ENCODE measurements around the gene SNX8. TPM values are rescaled to one million over a fixed set of nuclear protein-coding genes. Genes with fewer than 3 reads are reported as not detected.
A peak's percentile ranks its signal among the peaks of the same experiment; 100 is the strongest.

Gene SNX8
- total RNA-seq, 2 donors from 2014 or later: 28.9 to 34.5 TPM

DNA sequence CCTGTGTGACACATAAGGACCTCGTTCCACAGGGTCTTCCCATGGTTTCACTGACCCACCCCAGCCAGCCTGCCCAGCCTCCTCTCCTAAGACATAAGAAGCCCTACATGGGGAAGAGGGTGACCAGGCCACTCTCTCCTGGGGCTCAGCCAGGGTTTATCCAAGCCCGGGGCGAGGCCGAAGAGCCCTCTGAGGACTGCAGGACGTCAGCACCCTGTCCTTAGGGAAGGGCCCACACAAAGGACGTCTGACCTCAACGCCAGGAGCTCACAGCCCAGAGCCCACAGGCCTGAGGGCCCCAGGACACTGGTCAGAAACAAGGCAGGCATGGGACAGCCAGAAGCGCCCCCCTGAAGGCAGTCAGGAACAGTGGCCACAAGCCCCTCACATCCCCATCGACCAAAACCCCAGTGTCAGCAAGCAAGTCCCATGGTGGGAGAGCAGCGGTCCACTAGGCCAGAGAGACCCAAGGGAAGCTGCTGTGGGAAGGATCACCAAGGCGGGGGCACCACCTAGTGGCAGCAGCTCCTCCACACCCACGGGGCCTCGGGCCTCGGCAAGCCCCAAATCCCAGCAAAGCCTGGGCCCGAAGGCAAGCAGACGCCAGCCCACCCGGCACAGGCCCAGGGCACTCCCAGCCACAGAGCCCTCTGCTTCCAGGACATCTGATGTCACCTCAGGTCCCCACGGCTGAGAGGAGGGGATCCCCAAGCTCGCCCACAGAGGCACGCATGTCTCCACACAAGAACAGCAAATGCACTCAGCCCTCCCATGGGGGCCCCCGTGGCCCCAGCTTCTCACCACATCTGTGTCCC lies 104.9 kb downstream of the SNX8 start:
- Mint-ChIP-seq H3K9me3 (no peaks in the 10 kb centered on the region), H3K27me3 (no peaks in the 10 kb centered on the region), H3K27ac (no peak overlapping the region), H3K4me1 (ENCODE audit: low read depth in 2 of 2) (peaks cover 0 to 5% of the 10 kb centered on the region in 2 donors), H3K36me3 (peaks cover 16% of the 10 kb centered on the region), H3K4me3 (no peak overlapping the region)
- ATAC-seq: peak in 1 of 2 donors; percentile 66
- no peak for DNase-seq (ENCODE audit: low spot score)

DNA sequence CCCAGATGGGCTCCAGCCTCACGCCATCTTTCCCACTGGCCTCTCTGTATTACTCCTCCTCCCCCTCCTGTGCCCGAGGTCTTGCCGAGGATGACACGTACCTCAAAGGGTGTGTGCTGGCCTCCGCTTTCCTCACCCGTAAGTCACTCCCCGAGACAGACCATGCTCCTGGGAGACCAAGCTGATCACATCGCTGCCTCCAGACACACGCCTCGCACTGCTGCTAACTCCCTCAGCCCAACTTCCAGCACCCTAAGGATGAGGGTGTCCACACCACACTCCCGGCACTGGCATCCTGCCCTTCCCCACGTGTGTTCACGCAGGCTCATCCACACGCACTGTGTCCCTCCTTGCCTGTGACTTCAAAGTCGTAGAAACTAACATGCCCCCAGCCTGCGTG lies 105.5 kb downstream of the SNX8 start:
- Mint-ChIP-seq H3K36me3 (peaks cover 12% of the 10 kb centered on the region), H3K4me1 (ENCODE audit: low read depth in 2 of 2) (peaks cover 0 to 3% of the 10 kb centered on the region in 2 donors), H3K9me3 (no peaks in the 10 kb centered on the region), H3K27ac (no peak overlapping the region), H3K27me3 (no peaks in the 10 kb centered on the region), H3K4me3 (no peak overlapping the region)
- DNase-seq (ENCODE audit: low spot score) (no peak), ATAC-seq (no peak)

DNA sequence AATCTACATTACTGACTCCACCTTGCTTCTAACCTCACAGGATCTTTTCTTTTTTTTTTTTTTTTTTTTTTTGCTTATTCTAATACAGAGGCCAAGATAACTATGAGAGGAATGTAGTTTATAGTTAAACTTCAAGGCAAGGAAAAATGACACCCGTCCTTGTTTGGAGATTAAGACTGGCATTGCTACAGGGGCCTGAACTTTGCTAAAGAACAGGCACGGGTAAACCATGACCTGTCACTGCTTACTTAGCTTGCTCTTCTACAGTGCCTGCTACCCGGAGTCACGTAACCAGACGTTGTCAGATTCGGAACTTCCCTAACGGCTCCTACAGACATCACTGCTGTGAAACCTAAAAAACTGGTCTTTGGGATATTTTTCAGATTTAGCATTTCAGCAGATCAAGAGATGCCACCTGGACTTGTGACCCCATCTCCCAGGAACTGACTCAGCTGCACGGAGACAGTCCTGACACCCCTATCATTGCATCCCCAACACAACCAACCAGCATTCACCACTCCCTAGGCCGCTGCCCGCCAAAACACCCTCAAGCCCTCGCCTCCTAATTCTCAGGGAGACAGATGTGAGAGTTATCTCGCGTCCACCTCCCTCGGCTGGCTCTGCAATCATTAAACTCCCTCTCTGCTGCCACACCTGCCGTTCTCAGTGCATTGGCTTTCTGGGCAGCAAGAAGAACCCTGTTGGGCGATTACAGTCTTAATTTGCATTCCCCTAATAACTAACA lies 109.0 kb downstream of the SNX8 start:
- DNase-seq (ENCODE audit: low spot score): no peak
- Mint-ChIP-seq H3K4me1 (ENCODE audit: low read depth in 2 of 2) (peaks cover 0 to 3% of the 10 kb centered on the region in 2 donors), H3K27ac (no peak overlapping the region), H3K4me3 (no peak overlapping the region), H3K36me3 (peaks cover 5% of the 10 kb centered on the region), H3K9me3 (no peaks in the 10 kb centered on the region), H3K27me3 (no peaks in the 10 kb centered on the region)
- no peak for ATAC-seq

DNA sequence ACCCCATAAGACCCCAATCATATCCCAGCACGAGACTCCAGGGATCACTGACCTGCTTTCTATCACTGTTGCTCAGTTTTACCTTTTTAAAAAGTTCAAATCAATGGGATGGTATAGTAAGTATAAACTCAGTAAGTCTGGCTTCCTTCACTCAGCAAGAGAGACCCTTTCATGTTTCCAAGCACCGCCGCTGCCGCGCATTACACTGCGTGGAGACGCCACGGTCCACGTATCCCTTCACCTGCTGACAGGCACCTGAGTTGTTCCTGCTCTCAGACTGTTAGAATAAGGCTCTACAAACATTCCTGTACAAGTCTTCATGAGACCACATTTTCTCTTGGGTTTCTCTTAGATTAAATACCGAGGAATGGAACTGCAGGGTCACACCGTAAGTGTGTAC lies 109.8 kb downstream of the SNX8 start:
- H3K4me1 Mint-ChIP-seq (ENCODE audit: low read depth in 2 of 2): peaks cover 0 to 3% of the 10 kb centered on the region in 2 donors
- H3K4me3 Mint-ChIP-seq: no peak overlapping the region
- H3K27ac Mint-ChIP-seq: no peak overlapping the region
- DNase-seq (ENCODE audit: low spot score) (no peak), ATAC-seq (no peak)
- H3K27me3 Mint-ChIP-seq: no peaks in the 10 kb centered on the region
- peaks cover 5% of the 10 kb centered on the region for H3K36me3 Mint-ChIP-seq
- no peaks in the 10 kb centered on the region for H3K9me3 Mint-ChIP-seq

DNA sequence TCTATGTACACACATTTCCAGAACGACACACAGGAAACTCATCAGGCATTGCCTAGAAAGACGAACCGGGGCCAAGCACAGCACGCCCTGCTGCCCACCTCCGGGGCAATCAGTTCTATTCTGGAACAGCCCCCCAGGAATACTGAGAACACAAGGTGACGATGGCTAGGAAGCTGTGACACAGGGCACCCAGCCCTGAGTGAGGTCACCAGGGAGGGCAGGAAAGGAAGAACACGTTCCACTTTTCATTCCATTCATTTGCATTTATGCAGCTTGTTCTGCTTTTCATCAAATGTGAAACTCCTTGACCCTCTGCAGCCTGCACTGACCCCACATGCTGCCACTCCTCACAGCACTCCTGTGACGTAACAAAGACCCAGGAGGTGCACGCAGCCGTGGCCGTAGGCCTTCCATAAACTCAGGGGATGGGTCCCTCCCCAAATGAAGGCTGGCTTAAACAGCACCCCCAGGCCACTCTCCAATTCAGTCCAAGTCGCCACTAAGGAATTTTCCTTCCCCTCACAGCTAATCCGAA lies 110.4 kb downstream of the SNX8 start:
- Mint-ChIP-seq H3K9me3 (no peaks in the 10 kb centered on the region), H3K27me3 (no peaks in the 10 kb centered on the region), H3K4me3 (no peak overlapping the region), H3K4me1 (ENCODE audit: low read depth in 2 of 2) (peaks cover 0 to under 1% of the 10 kb centered on the region in 2 donors), H3K36me3 (peaks cover 5% of the 10 kb centered on the region), H3K27ac (no peak overlapping the region)
- DNase-seq (ENCODE audit: low spot score): no peak
- no peak for ATAC-seq

DNA sequence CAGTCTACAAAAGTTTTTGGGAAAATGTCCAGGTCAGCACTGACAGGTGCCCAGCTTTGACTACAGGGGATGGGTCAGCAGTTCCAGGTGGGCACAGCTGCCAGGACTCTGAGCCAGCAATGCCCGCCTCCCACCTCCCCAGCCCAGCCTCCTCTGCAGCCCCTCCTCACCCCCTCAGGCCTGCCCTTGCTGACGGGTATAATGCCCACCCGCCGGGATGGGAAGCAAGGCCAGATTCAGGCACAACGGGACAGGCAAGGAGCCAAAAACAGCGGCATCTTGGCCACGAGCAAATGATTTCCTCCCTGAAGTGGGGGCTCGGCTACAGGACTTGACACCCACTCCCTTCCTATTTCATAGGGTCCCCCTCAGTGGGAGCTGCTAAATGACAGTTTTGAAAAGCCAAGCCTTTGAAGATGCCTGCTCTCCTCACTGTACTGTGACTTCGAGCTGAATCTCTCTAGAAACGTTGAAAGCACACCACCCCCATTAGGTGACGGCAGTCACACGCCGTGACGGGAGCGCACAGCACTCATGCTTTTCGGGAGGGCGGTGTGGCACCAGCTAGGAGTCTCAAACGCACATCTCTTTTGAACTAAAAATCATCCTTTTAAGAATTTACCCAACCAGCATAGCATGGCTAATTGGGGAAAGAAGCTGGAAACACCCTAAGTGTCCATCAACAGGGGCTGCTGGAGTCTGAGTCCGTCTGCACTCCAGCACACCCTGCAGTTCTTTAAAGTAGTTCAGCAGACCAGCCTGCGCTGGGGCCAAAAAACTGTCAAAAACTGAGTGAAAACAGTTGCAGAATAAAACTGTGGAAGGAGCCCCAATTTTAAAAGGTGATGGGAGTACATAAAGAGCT lies 111.1 kb downstream of the SNX8 start:
- no peaks in the 10 kb centered on the region for H3K9me3 Mint-ChIP-seq
- H3K36me3 Mint-ChIP-seq: no peaks in the 10 kb centered on the region
- H3K27ac Mint-ChIP-seq: no peak overlapping the region
- H3K4me1 Mint-ChIP-seq (ENCODE audit: low read depth in 2 of 2): no peaks in the 10 kb centered on the region
- ATAC-seq (no peak), DNase-seq (ENCODE audit: low spot score) (no peak)
- H3K27me3 Mint-ChIP-seq: no peaks in the 10 kb centered on the region
- H3K4me3 Mint-ChIP-seq: no peak overlapping the region

DNA sequence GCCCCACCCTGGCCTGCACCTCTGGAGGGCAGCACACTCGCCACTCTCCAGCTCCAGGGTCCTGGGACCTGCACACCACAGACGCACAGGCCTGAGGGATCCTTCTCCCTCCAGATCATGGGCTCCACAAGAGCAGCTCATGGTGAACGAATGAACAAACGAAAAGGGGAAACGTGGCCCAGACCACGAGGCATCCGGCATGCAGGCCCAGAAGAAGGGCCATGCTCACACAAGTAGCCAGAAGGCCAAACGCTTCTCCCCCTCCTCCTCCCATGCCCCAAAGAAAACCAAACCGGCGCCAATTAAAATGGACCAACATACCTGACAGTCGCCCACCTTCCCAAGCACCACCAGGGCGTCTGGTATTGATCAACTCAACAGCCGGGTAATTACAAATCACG lies 111.9 kb downstream of the SNX8 start:
- H3K9me3 Mint-ChIP-seq: no peaks in the 10 kb centered on the region
- no peak overlapping the region for H3K4me3 Mint-ChIP-seq
- DNase-seq (ENCODE audit: low spot score) (no peak), ATAC-seq (no peak)
- no peaks in the 10 kb centered on the region for H3K36me3 Mint-ChIP-seq
- H3K4me1 Mint-ChIP-seq (ENCODE audit: low read depth in 2 of 2): peaks cover 2 to 3% of the 10 kb centered on the region in 2 donors
- no peak overlapping the region for H3K27ac Mint-ChIP-seq
- no peaks in the 10 kb centered on the region for H3K27me3 Mint-ChIP-seq

Other genes with a start within 250 kb of the SNX8 start
- gene MAD1L1, start 81.5 kb downstream of the SNX8 start, total RNA-seq: 10 to 100 TPM; 39.5 to 79.4 TPM
- gene MRM2, start 72.2 kb downstream of the SNX8 start, total RNA-seq: 10 to 100 TPM; 30.0 to 34.5 TPM
- 10 to 100 TPM; 31.7 to 65.2 TPM for gene NUDT1, start 72.2 kb downstream of the SNX8 start, total RNA-seq
- gene EIF3B, start 40.4 kb upstream of the SNX8 start, total RNA-seq: 100 to 1,000 TPM; 229 to 348 TPM
- 10 to 100 TPM; 29.6 to 31.7 TPM for gene CHST12, start 89.2 kb upstream of the SNX8 start, total RNA-seq
- not detected for gene GRIFIN, start 162.0 kb upstream of the SNX8 start, total RNA-seq
- 100 to 1,000 TPM in 1 of 2 donors, 10 to 100 TPM in 1; 89.8 to 153 TPM for gene LFNG, start 205.3 kb upstream of the SNX8 start, total RNA-seq
- 10 to 100 TPM; 27.0 to 61.4 TPM for gene BRAT1, start 241.1 kb upstream of the SNX8 start, total RNA-seq
- gene IQCE, start 244.5 kb upstream of the SNX8 start, total RNA-seq: 10 to 100 TPM; 11.6 to 17.7 TPM